CD4-positive, alpha-beta memory T cell (primary cell): Measurements from ENCODE around the gene SH2D5. TPM values are rescaled to one million over a fixed set of nuclear protein-coding genes. Genes with fewer than 3 reads are reported as not detected.

Experiments
- CTCF ChIA-PET: fragments of 350-600 bp; sonication (Branson Sonifier 250); formaldehyde crosslinking; loops from one replicate; lab custom pipeline; 2021; ENCODE audit warnings: inconsistent platforms; ENCODE audit not compliant: partially characterized antibody; lab: Charles Lee
- POLR2A ChIA-PET: fragments of 350-600 bp; sonication (Branson Sonifier 250); formaldehyde crosslinking; loops from one replicate; lab custom pipeline; 2021; ENCODE audit not compliant: partially characterized antibody; lab: Charles Lee
- DNase-seq, 5 donors: peaks; one replicate each; pipeline versions ENCODE4 v3.0.0 to v3.0.0-alpha.2; 2020 to 2022; ENCODE audit warnings: mixed read lengths in 1 of 5
- H3K27ac ChIP-seq: one replicate; pipeline ENCODE4 v1.7.0; 2013; ENCODE audit warnings: low read depth, low read length
- H3K27me3 ChIP-seq: 2 replicates; pipeline ENCODE4 v1.7.0; 2013; ENCODE audit warnings: mild to moderate bottlenecking, low read length, moderate library complexity; ENCODE audit not compliant: insufficient read depth
- H3K36me3 ChIP-seq: 2 replicates; pipeline ENCODE4 v1.7.0; 2013; ENCODE audit warnings: mild to moderate bottlenecking, low read length, moderate library complexity; ENCODE audit not compliant: insufficient read depth
- H3K4me1 ChIP-seq: 2 replicates; pipeline ENCODE4 v1.7.0; 2013; ENCODE audit warnings: mild to moderate bottlenecking, low read length, moderate library complexity; ENCODE audit not compliant: insufficient read depth
- H3K4me3 ChIP-seq, 2 donors: one replicate each; pipeline ENCODE4 v1.7.0; 2013; ENCODE audit warnings: low read length in 2 of 2, mild to moderate bottlenecking in 1 of 2
- H3K9me3 ChIP-seq, 2 donors: one replicate each; pipeline ENCODE4 v1.7.0; 2013; ENCODE audit warnings: low read length in 2 of 2, control low read depth in 1 of 2; ENCODE audit not compliant: control insufficient read depth in 1 of 2
- H3K27ac Mint-ChIP-seq, 7 donors: one replicate each; pipeline ENCODE4 v1.8.0; 2020 to 2021; ENCODE audit warnings: mixed read lengths in 7 of 7, mild to moderate bottlenecking in 6 of 7, inconsistent platforms in 3 of 7, moderate library complexity in 3 of 7
- H3K27me3 Mint-ChIP-seq, 2 donors: one replicate each; pipeline ENCODE4 v1.8.0; 2020 to 2021; ENCODE audit warnings: mixed read lengths in 2 of 2
- H3K36me3 Mint-ChIP-seq, 2 donors: one replicate each; pipeline ENCODE4 v1.8.0; 2020 to 2021; ENCODE audit warnings: mixed read lengths in 2 of 2, inconsistent platforms in 1 of 2, mild to moderate bottlenecking in 1 of 2
- H3K4me1 Mint-ChIP-seq, 4 donors: one replicate each; pipeline ENCODE4 v1.8.0; 2020 to 2021; ENCODE audit warnings: mixed read lengths in 4 of 4, mild to moderate bottlenecking in 1 of 4
- H3K4me3 Mint-ChIP-seq, 8 donors: one replicate each; pipeline ENCODE4 v1.8.0; 2020 to 2021; ENCODE audit warnings: mixed read lengths in 8 of 8, mild to moderate bottlenecking in 7 of 8, moderate library complexity in 6 of 8, inconsistent platforms in 3 of 8
- H3K9me3 Mint-ChIP-seq, 8 donors: one replicate each; pipeline ENCODE4 v1.8.0; 2020 to 2021; ENCODE audit warnings: mixed read lengths in 8 of 8, mild to moderate bottlenecking in 5 of 8, inconsistent platforms in 3 of 8, moderate library complexity in 1 of 8
- intact Hi-C: fragments of 100-400 bp; cut with micrococcal nuclease; formaldehyde crosslinking; loops from one replicate; pipeline ENCODE4 v1.15.1; 2023
- polyA plus RNA-seq, 2 donors: library from polyadenylated mRNA; unstranded; fragments of 300-500 nt; fragmentation: Illumina TruSeq; gene quantifications; one replicate each; pipeline ENCODE4 v1.2.3, GENCODE V29; 2021
- total RNA-seq, 2 experiments: library from RNA; stranded (reverse); gene quantifications; one replicate each; pipeline ENCODE4 v1.2.3, GENCODE V29; 2021

SH2D5 gene
- total RNA-seq (under 1 TPM in 1 of 2 experiments, not detected in 1; 0.38 TPM), polyA plus RNA-seq (not detected)

DNA sequence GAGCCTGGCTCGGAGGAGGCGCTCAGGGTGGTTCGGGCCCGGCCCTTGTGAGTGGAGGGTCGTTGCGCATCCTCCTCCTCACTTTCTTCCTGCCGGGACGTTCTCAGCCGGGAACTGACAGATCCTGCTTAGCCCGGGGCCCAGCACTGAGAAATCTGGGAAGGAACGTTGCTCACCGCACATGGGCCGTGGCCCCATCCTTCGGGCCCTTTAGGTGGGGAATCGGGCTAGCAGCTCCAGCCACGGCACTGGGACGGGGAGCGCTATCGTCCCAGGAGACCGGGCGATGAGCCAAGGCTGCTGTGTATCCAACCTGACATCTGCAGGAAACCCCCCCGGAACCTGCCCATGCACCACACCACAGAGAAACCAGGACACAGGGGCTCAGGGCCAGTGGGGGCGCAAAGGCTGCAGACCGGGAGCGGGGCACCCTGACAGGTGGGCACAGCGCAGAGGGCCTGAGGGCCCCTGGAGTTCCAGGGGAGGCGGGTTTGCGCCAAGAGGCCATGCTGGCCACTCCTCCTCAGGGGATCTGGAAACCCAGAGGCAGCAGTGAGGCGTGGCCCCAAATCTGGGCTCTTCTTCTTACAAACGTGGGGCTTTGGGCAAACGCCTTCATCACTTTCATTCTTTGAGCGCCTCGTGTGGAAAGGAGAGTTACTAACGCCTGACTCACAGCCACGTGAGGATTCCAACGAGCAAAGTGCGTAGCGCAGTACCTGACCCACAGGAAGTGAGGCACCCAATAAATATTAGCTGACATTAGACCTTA lies at the start of gene SH2D5:
TSS of gene SH2D5 (minus strand) at position 116 of the 772 bp plus-strand sequence. CDS start 4,659 bp downstream, outside the sequence.
- ChIA-PET POLR2A (interaction anchor here (0.6 to 2.3 kb wide), 4 partner anchors 15 to 54 kb away, joined by 4 to 7 read pairs (median 4); partner anchors contain the start of genes HP1BP3 and KIF17), CTCF (interaction anchor here (1.2 to 2.2 kb wide), 5 partner anchors 11 to 537 kb away, joined by 3 to 12 read pairs (median 4); no protein-coding TSS in a partner anchor)
- H3K27ac Mint-ChIP-seq, result peak within 1 kb of the TSS in 6 of 7 donors; percentile 54 to 85 (median 77)

DNA sequence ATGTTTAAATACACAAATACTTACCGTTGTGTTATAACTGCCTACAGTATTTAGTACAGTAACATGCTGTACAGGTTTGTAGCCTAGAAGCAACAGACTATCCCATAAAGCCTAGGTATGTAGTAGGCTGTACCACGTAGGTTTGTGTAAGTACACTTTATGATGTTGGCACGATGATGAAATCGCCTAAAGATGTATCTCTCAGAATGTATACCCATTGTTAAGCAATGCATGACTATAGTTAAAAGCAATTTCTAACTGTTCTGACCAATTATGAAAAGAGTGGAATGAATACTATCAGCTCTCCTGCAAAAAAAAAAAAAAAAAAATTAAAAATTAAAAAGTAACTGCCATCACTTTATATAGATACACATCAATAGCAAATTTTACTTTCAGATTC lies 43.2 kb upstream of the SH2D5 start:
- CTCF ChIA-PET, result interaction anchor here (2.5 kb wide), 1 partner anchor 420 kb away, joined by 5 read pairs; no protein-coding TSS in a partner anchor

More for the DNA sequence above, at the start of gene SH2D5:
- Mint-ChIP-seq H3K27me3 (peaks cover 3 to 19% of the 10 kb centered on the region in 2 donors), H3K9me3 (peaks cover 0 to 2% (median 0%) of the 10 kb centered on the region in 8 donors), H3K4me1 (peaks cover 10 to 23% (median 13%) of the 10 kb centered on the region in 4 donors), H3K36me3 (peaks cover 4 to 10% of the 10 kb centered on the region in 2 donors), H3K4me3 (peak within 1 kb of the TSS; percentile 78 to 91 (median 88))
- no peaks in the 10 kb centered on the region for H3K36me3 ChIP-seq
- DNase-seq, result peak; percentile 54 to 87 (median 63)
- peak within 1 kb of the TSS; percentile 68 to 69 for H3K4me3 ChIP-seq
- H3K27ac ChIP-seq, result no peak within 1 kb of the TSS
- H3K27me3 ChIP-seq, result no peaks in the 10 kb centered on the region
- no peaks in the 10 kb centered on the region for H3K9me3 ChIP-seq
- H3K4me1 ChIP-seq, result peaks cover 17% of the 10 kb centered on the region
- intact Hi-C loops, result loop anchor here (1.0 to 5.0 kb wide), 4 partner anchors 14 to 463 kb away; partner anchors contain the start of genes HP1BP3 and KIF17

DNA sequence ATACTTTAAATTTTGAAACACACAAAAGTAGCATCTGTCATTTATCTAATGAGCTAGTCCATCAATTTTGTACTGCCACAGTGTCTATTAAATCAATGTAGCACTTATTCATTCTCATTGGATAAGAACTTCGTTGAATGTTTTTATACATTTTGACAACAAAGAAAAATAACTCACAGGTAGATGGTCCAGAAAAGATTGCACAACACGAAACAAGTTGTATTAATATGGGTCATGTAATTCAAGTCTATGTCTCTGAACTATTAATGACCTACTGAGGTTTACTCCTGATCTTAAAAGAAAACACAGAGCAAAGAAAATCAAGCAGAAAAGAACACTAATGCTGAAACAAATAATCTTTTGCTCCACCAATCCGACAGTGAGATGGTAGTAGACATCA lies 39.3 kb upstream of the SH2D5 start:
- Mint-ChIP-seq H3K9me3 (no peaks in the 10 kb centered on the region), H3K4me1 (peaks cover 4 to 10% (median 7%) of the 10 kb centered on the region in 4 donors), H3K4me3 (no peak overlapping the region), H3K36me3 (peaks cover 42 to 76% of the 10 kb centered on the region in 2 donors), H3K27me3 (no peaks in the 10 kb centered on the region), H3K27ac (peak overlapping the region in 1 of 7 donors; percentile 27)
- H3K27me3 ChIP-seq, result no peaks in the 10 kb centered on the region
- DNase-seq, result no peak
- ChIA-PET POLR2A (interaction anchor here (2.8 kb wide), 1 partner anchor 15 kb away, joined by 16 read pairs; the partner anchor contains the start of gene HP1BP3), CTCF (no interaction called here)
- H3K4me1 ChIP-seq, result no peaks in the 10 kb centered on the region
- H3K27ac ChIP-seq, result no peak overlapping the region
- intact Hi-C loops, result loop anchor here (2.0 kb wide), 1 partner anchor 17 kb away; no protein-coding TSS in a partner anchor
- H3K4me3 ChIP-seq, result no peak overlapping the region
- no peaks in the 10 kb centered on the region for H3K9me3 ChIP-seq
- peaks cover 72% of the 10 kb centered on the region for H3K36me3 ChIP-seq

More for the DNA sequence above, 43.2 kb upstream of the SH2D5 start:
- no peak overlapping the region for H3K27ac Mint-ChIP-seq
- peaks cover 18 to 37% (median 29%) of the 10 kb centered on the region in 4 donors for H3K4me1 Mint-ChIP-seq
- Histone ChIP-seq H3K36me3 (peaks cover 63% of the 10 kb centered on the region), H3K4me3 (no peak overlapping the region), H3K9me3 (no peaks in the 10 kb centered on the region), H3K27ac (no peak overlapping the region), H3K27me3 (no peaks in the 10 kb centered on the region), H3K4me1 (peaks cover 13% of the 10 kb centered on the region)
- no peak overlapping the region for H3K4me3 Mint-ChIP-seq
- POLR2A ChIA-PET, result interaction anchor here (3.4 kb wide), 1 partner anchor 11 kb away, joined by 20 read pairs; the partner anchor contains the start of gene HP1BP3
- no peaks in the 10 kb centered on the region for H3K27me3 Mint-ChIP-seq
- H3K36me3 Mint-ChIP-seq, result peaks cover 40 to 74% of the 10 kb centered on the region in 2 donors
- H3K9me3 Mint-ChIP-seq, result no peaks in the 10 kb centered on the region
- intact Hi-C loops, result no loop called here
- no peak for DNase-seq

DNA sequence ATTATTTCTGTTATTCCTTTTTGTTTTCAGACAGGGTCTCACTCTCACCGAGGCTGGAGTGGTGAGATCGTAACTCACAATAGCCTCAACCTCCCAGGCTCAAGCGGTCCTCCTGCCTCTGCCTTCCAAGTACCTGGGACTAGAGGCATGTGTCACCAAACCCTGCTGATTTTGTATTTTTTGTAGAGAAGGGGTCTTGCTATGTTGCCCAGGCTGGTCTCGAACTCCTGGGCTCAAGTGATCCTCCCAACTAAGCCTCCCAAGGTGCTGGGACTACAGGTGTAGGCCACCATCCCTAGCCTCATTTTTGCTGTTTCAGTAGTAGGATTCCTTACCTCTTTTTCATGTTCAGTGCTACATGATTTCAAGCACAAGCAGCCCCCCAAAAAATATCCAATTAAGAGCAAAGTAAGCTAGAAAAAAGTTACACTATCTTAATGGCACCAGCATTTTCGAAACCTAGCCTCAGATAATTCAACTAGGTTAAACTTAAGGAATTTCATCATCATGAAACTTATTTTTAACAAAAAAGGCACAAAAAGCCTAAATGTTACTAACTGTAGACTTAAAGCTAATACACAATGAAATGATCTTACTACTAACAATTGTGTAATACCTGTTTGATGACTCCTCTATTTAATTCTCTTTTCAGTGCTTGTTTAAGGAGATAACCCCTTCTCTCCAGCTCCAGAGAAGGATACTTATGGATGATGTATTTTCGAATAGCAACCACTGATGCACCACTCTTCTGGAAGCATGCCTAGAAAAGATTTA lies 38.0 kb upstream of the SH2D5 start:
- H3K36me3 Mint-ChIP-seq, result peaks cover 41 to 75% of the 10 kb centered on the region in 2 donors
- intact Hi-C loops, result loop anchor here (2.0 kb wide), 1 partner anchor 16 kb away; no protein-coding TSS in a partner anchor
- no peaks in the 10 kb centered on the region for H3K9me3 Mint-ChIP-seq
- DNase-seq, result no peak
- Histone ChIP-seq H3K27ac (no peak overlapping the region), H3K4me3 (no peak overlapping the region), H3K36me3 (peaks cover 80% of the 10 kb centered on the region), H3K27me3 (no peaks in the 10 kb centered on the region), H3K4me1 (no peaks in the 10 kb centered on the region), H3K9me3 (no peaks in the 10 kb centered on the region)
- H3K4me3 Mint-ChIP-seq, result no peak overlapping the region
- H3K27ac Mint-ChIP-seq, result peak overlapping the region in 3 of 7 donors; percentile 6 to 15 (median 8)
- H3K4me1 Mint-ChIP-seq, result peaks cover 0 to 3% (median under 1%) of the 10 kb centered on the region in 4 donors
- POLR2A ChIA-PET, result interaction anchor here (2.8 kb wide), 1 partner anchor 16 kb away, joined by 16 read pairs; the partner anchor contains the start of gene HP1BP3
- CTCF ChIA-PET, result no interaction called here
- no peaks in the 10 kb centered on the region for H3K27me3 Mint-ChIP-seq

DNA sequence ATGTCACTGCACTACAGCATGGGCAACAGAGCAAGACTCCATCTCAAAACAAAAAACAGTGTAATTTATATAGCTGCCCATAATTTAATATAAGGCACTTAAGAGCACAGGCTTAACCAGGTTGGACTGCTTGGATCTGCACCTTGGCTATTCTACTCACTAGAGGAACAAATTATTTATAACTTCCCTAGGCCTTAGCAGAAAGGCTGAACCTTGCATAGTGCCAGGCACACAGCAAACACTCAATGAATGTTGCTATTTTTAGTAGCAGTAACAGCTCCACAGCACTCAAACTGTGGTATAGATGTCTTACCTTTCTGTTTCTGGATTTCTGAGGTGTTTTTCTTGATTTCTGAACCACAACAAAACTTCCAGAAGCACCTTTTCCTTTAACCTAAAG lies 34.8 kb upstream of the SH2D5 start:
- peaks cover 0 to 3% (median under 1%) of the 10 kb centered on the region in 4 donors for H3K4me1 Mint-ChIP-seq
- Histone ChIP-seq H3K27ac (no peak overlapping the region), H3K9me3 (no peaks in the 10 kb centered on the region), H3K36me3 (peaks cover 86% of the 10 kb centered on the region), H3K4me3 (no peak overlapping the region), H3K27me3 (no peaks in the 10 kb centered on the region), H3K4me1 (no peaks in the 10 kb centered on the region)
- no peak overlapping the region for H3K4me3 Mint-ChIP-seq
- no peaks in the 10 kb centered on the region for H3K9me3 Mint-ChIP-seq
- H3K27ac Mint-ChIP-seq, result no peak overlapping the region
- intact Hi-C loops, result no loop called here
- POLR2A ChIA-PET, result interaction anchor here (1.3 to 2.9 kb wide), 3 partner anchors 13 to 19 kb away, joined by 4 to 12 read pairs (median 4); partner anchors contain the start of gene HP1BP3
- no peak for DNase-seq
- CTCF ChIA-PET, result interaction anchor here (0.7 to 0.8 kb wide), 2 partner anchors 70 to 247 kb away, joined by 3 to 5 read pairs; no protein-coding TSS in a partner anchor
- peaks cover 46 to 71% of the 10 kb centered on the region in 2 donors for H3K36me3 Mint-ChIP-seq
- H3K27me3 Mint-ChIP-seq, result no peaks in the 10 kb centered on the region

DNA sequence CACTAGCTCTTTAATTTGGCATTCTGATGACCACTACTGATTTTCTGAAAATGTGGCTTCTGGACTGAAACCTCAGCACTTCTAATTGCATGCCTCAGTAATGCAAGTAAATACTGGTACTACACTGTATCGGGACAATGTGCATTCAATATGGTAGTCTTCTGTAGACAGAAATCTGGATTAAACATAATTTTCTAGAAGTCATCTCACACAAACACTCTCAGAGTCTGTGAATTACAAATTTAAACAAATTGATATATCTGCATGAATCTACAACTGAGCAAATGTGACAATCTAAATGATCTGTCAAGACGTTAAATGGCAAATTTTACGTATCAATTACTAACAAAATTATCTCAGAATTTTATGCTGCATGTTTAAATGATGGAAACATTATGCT lies 30.9 kb upstream of the SH2D5 start:
- intact Hi-C loops, result no loop called here
- H3K9me3 ChIP-seq, result no peaks in the 10 kb centered on the region
- Mint-ChIP-seq H3K4me3 (no peak overlapping the region), H3K9me3 (no peaks in the 10 kb centered on the region), H3K27me3 (no peaks in the 10 kb centered on the region), H3K27ac (no peak overlapping the region), H3K4me1 (no peaks in the 10 kb centered on the region), H3K36me3 (peaks cover 54 to 66% of the 10 kb centered on the region in 2 donors)
- CTCF ChIA-PET, result no interaction called here
- no peak for DNase-seq
- no peaks in the 10 kb centered on the region for H3K27me3 ChIP-seq
- POLR2A ChIA-PET, result no interaction called here
- H3K27ac ChIP-seq, result no peak overlapping the region
- H3K36me3 ChIP-seq, result peaks cover 79% of the 10 kb centered on the region
- no peak overlapping the region for H3K4me3 ChIP-seq
- no peaks in the 10 kb centered on the region for H3K4me1 ChIP-seq
